K562 (cell line): ENCODE data around the gene TECPR2. TPM values are rescaled to one million over a fixed set of nuclear protein-coding genes. Genes with fewer than 3 reads are reported as not detected.
"Not testable (repeated sequence)": the region's sequence is repeated elsewhere in the genome, so short reads cannot be mapped to it uniquely, and the experiment has no call there.

Experiments
- ATAC-seq: fragments of 200-7000 bp; cut with Tn5 transposase; 3 replicates; pipeline ENCODE4 v1.9.1; 2020; ENCODE audit warnings: moderate library complexity
- BruUV-seq: library from RNA; stranded (reverse); fragments of 400-500 nt; replicated peaks from 2 replicates; lab custom pipeline; 2021; lab: Mats Ljungman, UMichigan
- CTCF ChIA-PET: fragments of 300-600 bp; formaldehyde crosslinking; extraction: SDS; loops from one replicate; lab custom pipeline; 2021; ENCODE audit warnings: low intra/inter-chr PET ratio; lab: Yijun Ruan, JAX
- POLR2A ChIA-PET: fragments of 300-600, 350-650 bp; sonication (Branson Sonifier 250); formaldehyde crosslinking; extraction: SDS; loops from one replicate; lab custom pipeline; 2021; ENCODE audit warnings: antibody characterized with exemption, inconsistent platforms; lab: Yijun Ruan, JAX
- DNase-seq, 4 experiments: peaks; one replicate each; pipeline versions ENCODE4 v3.0.0 to v3.0.0-alpha.2; 2011 to 2018; ENCODE audit warnings: low spot score in 3 of 4, mixed read lengths in 3 of 4; ENCODE audit errors: extremely low read depth in 1 of 4
- FAIRE-seq: peaks from 2 replicates; lab custom pipeline; 2011; peaks lifted over from hg19 to GRCh38; lab: Jason Lieb, UNC
- H2AFZ ChIP-seq: 2 replicates; pipeline ENCODE4 v1.6.0; 2011; ENCODE audit warnings: low read depth, low read length, control low read depth, inconsistent platforms
- H3K27ac ChIP-seq: fragments of 200-600 bp; 3 replicates; pipeline ENCODE4 v1.8.0; 2011; ENCODE audit warnings: low read depth, mild to moderate bottlenecking, control low read depth, inconsistent platforms, low read length, moderate library complexity, mixed read lengths; ENCODE audit errors: extremely low read depth
- H3K27me3 ChIP-seq, 2 experiments: fragments of 300-600 bp in 1 of 2; 2 replicates in 1 of 2; 3 replicates in 1 of 2; pipeline versions ENCODE4 v1.6.0 to v1.8.0; 2011; ENCODE audit warnings: inconsistent platforms in 2 of 2, low read length in 2 of 2, mild to moderate bottlenecking in 1 of 2, mixed read lengths in 1 of 2, moderate library complexity in 1 of 2; ENCODE audit not compliant: control insufficient read depth in 2 of 2, insufficient read depth in 2 of 2
- H3K36me3 ChIP-seq: fragments of 300-600 bp; 3 replicates; pipeline ENCODE4 v1.8.0; 2011; ENCODE audit warnings: mild to moderate bottlenecking, low read length, inconsistent platforms; ENCODE audit not compliant: control insufficient read depth, insufficient read depth
- H3K4me1 ChIP-seq, 2 experiments: fragments of 200-600 bp in 1 of 2; replicated peaks in 1 of 2; 2 replicates in 1 of 2; 3 replicates in 1 of 2; pipeline versions ENCODE4 v1.5.1 to v1.8.0; 2011; ENCODE audit warnings: inconsistent platforms in 2 of 2, low read length in 2 of 2, mild to moderate bottlenecking in 1 of 2, mixed read lengths in 1 of 2, moderate library complexity in 1 of 2; ENCODE audit not compliant: control insufficient read depth in 2 of 2, insufficient read depth in 2 of 2
- H3K4me2 ChIP-seq: 2 replicates; pipeline ENCODE4 v1.6.1; 2011; ENCODE audit warnings: low read length, control low read depth, inconsistent platforms, mixed read lengths; ENCODE audit not compliant: insufficient read depth
- H3K4me3 ChIP-seq: fragments of 200-600 bp; sonication (generic), shearing (Covaris generic); 2 replicates; pipeline ENCODE4 v1.5.1; 2016; ENCODE audit warnings: control low read depth, inconsistent platforms
- H3K79me2 ChIP-seq: fragments of 200-600 bp; 3 replicates; pipeline ENCODE4 v1.8.0; 2011; ENCODE audit warnings: low read length, inconsistent platforms; ENCODE audit not compliant: control insufficient read depth, insufficient read depth
- H3K9ac ChIP-seq, 2 experiments: 2 replicates each; pipeline versions ENCODE4 v1.6.0 to v1.6.1; 2011; ENCODE audit warnings: low read depth in 2 of 2, low read length in 2 of 2, control low read depth in 1 of 2, inconsistent platforms in 1 of 2, mild to moderate bottlenecking in 1 of 2, mixed read lengths in 1 of 2; ENCODE audit not compliant: insufficient read depth in 1 of 2
- H3K9me1 ChIP-seq: one replicate; pipeline ENCODE4 v1.6.0; 2011; ENCODE audit warnings: inconsistent platforms, mild to moderate bottlenecking, low read length, moderate library complexity; ENCODE audit not compliant: control insufficient read depth, insufficient read depth
- H3K9me3 ChIP-seq: replicated peaks from 2 replicates; pipeline ENCODE4 v1.5.1; 2011; ENCODE audit warnings: low read depth, low read length, inconsistent platforms; ENCODE audit not compliant: control insufficient read depth, insufficient read depth
- H4K20me1 ChIP-seq: replicated peaks from 2 replicates; pipeline ENCODE4 v1.6.1; 2011; ENCODE audit warnings: low read length, inconsistent platforms, mixed read lengths; ENCODE audit not compliant: control insufficient read depth, insufficient read depth
- RBM25 ChIP-seq: fragments of 200-400 bp; formaldehyde crosslinking; IDR thresholded peaks from 2 replicates; pipeline ENCODE4 v1.6.1; 2018; ENCODE audit warnings: low read length, low read depth, moderate library complexity; ENCODE audit not compliant: severe bottlenecking
- ZNF121 ChIP-seq: sonication (generic); formaldehyde crosslinking; conservative IDR thresholded peaks from 2 replicates; pipeline ENCODE4 v1.8.0; 2022; ENCODE audit warnings: missing genetic modification reagents
- WGBS: fragments of 100-300 bp; shearing (Covaris generic); methylation state at CpG from one replicate; pipeline ENCODE4 v1.1.6; 2016; ENCODE audit warnings: low coverage, mixed read lengths; ENCODE audit not compliant: insufficient coverage; ENCODE audit errors: missing lambda C conversion rate; 5-methylcytosine and 5-hydroxymethylcytosine counted together
- in situ Hi-C: fragments of 300-500 bp; cut with MboI; formaldehyde crosslinking; loops from 4 replicates; pipeline ENCODE4 v1.15.0; 2018; ENCODE audit warnings: inconsistent platforms, mixed read lengths
- intact Hi-C: fragments of 100-400 bp; cut with micrococcal nuclease; formaldehyde crosslinking; loops from 2 replicates; pipeline ENCODE4 v1.14.2; 2022
- polyA plus RNA-seq, 8 experiments: library from polyadenylated mRNA; depleted of rRNA in 4 of 8; stranded (reverse) in 5 of 8; unstranded in 3 of 8; fragments of >200 nt; fragmentation: Nextera tagmentation in 2 of 8; fragmentation: Illumina TruSeq in 1 of 8; extraction: Ambion mirVana in 2 of 8; extraction: Trizol in 1 of 8; gene quantifications; 2 replicates each; pipeline versions ENCODE4 v1.2.1 to v1.2.3, GENCODE V29; 2011 to 2014; ENCODE audit warnings: inconsistent platforms in 1 of 8, missing spikeins in 1 of 8
- total RNA-seq, 7 experiments: library from RNA; depleted of rRNA in 6 of 7; stranded (reverse); fragments of >200 nt in 6 of 7; fragmentation: Illumina TruSeq in 2 of 7; extraction: Trizol in 2 of 7; gene quantifications; 2 replicates each; pipeline versions ENCODE4 v1.2.1 to v1.2.3, GENCODE V29; 2011 to 2021; ENCODE audit warnings: low replicate concordance in 1 of 7
- TF ChIP-seq, protein P1 (sequence below): sonication (generic); formaldehyde crosslinking; IDR thresholded peaks from 2 replicates; pipeline ENCODE4 v1.8.0; 2022; ENCODE audit warnings: mild to moderate bottlenecking, missing genetic modification reagents

Gene TECPR2
- total and polyA plus RNA-seq, 9 of the 15 experiments (the other 6 are each of a cell fraction or from before 2014, with no cell fraction given): 0.04 to 3.0 (median 0.83) TPM

DNA sequence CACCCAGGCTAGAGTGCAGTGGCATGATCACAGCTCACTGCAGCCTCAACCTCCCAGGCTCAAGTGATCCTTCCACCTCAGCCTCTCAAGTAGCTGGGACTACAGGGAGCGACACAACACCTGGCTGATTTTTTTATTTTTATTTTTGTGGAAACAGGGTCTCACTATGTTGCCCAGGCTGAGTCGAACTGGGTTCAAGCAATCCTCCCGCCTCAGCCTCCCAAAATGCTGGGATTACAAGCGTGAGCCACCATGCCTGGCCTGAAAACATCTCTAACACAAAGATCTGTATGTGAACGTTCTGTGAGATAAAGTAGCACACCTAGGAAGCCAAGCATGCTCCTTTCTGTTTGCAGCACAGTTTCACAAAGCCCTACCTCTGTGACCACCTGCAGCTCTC lies 157.0 kb downstream of the TECPR2 start:
- FAIRE-seq, H3K4me2 ChIP-seq, H3K79me2 ChIP-seq, H3K36me3 ChIP-seq, H3K9me1 ChIP-seq, H4K20me1 ChIP-seq, H3K27ac ChIP-seq, H3K27me3 ChIP-seq, BruUV-seq, H3K4me3 ChIP-seq, H3K9me3 ChIP-seq, CTCF ChIA-PET, ATAC-seq, DNase-seq, H3K9ac ChIP-seq, H2AFZ ChIP-seq: not testable (repeated sequence)
- peaks cover 0 to 32% of the 10 kb centered on the region in 2 experiments; a peak in 2 of 5 replicates for H3K4me1 ChIP-seq
- in situ Hi-C loops: loop anchor here (5.0 to 25.0 kb wide), 3 partner anchors 77 to 393 kb away; partner anchors contain the start of gene AMN
- TF ChIP-seq RBM25 (peak; percentile 19), ZNF121 (CRISPR knock-in tag) (peak; percentile 88)
- intact Hi-C loops: loop anchor here (5.0 to 10.0 kb wide), 3 partner anchors 175 to 258 kb away; partner anchors contain the start of genes TRAF3 and ZNF839
- POLR2A ChIA-PET: interaction anchor here (0.6 kb wide), 1 partner anchor 72 kb away, joined by 3 read pairs; no protein-coding TSS in a partner anchor
- WGBS: 34% methylated on average over 3 of the region's 5 CpGs

DNA sequence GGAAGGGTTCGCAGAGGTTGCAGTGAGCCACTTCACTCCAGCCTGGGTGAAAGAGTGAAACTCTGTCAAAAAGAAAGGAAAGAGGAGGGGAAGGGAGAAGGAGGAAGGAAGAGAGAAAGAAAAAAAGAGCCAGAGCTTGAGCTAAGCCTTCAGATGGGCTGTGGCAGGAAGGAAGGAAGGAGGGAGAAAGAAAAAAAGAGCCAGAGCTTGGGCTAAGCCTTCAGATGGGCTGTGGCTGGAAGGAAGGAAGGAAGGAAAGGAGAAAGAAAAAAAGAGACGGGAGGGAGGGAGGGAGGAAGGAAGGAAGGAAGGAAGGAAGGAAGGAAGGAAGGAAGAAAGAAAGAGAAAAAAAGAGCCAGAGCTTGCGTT lies 160.4 kb downstream of the TECPR2 start:
- peaks cover 12 to 37% of the 10 kb centered on the region in 2 experiments; a peak in 4 of 5 replicates for H3K4me1 ChIP-seq
- intact Hi-C loops: loop anchor here (5.0 to 10.0 kb wide), 2 partner anchors 172 to 254 kb away; partner anchors contain the start of gene TRAF3

More for the DNA sequence above, 160.4 kb downstream of the TECPR2 start:
- Histone ChIP-seq H2AFZ (no peak overlapping the region), H3K4me3 (no peak overlapping the region), H3K36me3 (no peaks in the 10 kb centered on the region), H3K9me3 (no peaks in the 10 kb centered on the region; the same call in 1 of the 2 replicates), H3K4me2 (no peak overlapping the region), H3K9ac (no peak overlapping the region), H3K9me1 (no peaks in the 10 kb centered on the region), H4K20me1 (no peaks in the 10 kb centered on the region), H3K79me2 (no peaks in the 10 kb centered on the region; the same call in 2 of the 3 replicates), H3K27ac (no peak overlapping the region), H3K27me3 (no peaks in the 10 kb centered on the region)
- ChIA-PET POLR2A (no interaction called here), CTCF (interaction anchor here (0.7 kb wide), 1 partner anchor 288 kb away, joined by 5 read pairs; no protein-coding TSS in a partner anchor)
- DNase-seq (no peak), ATAC-seq (no peak), FAIRE-seq (no peak)
- WGBS: no CpG with 5 or more reads among the region's 3 CpGs
- in situ Hi-C loops: loop anchor here (25.0 kb wide), 1 partner anchor 389 kb away; the partner anchor contains the start of gene AMN
- TF ChIP-seq, protein P1, sequence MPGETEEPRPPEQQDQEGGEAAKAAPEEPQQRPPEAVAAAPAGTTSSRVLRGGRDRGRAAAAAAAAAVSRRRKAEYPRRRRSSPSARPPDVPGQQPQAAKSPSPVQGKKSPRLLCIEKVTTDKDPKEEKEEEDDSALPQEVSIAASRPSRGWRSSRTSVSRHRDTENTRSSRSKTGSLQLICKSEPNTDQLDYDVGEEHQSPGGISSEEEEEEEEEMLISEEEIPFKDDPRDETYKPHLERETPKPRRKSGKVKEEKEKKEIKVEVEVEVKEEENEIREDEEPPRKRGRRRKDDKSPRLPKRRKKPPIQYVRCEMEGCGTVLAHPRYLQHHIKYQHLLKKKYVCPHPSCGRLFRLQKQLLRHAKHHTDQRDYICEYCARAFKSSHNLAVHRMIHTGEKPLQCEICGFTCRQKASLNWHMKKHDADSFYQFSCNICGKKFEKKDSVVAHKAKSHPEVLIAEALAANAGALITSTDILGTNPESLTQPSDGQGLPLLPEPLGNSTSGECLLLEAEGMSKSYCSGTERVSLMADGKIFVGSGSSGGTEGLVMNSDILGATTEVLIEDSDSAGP (CRISPR knock-in tag): no peak
- no TSS peak for BruUV-seq
